HL-60 (cell line): ENCODE results near the gene TIMM17B.

Source experiments
- CTCF ChIP-seq: IDR thresholded peaks from one replicate; pipeline ENCODE4 v1.5.1; 2011; ENCODE audit warnings: low read length, control low read depth, inconsistent platforms; ENCODE audit not compliant: insufficient read depth
- POLR2AphosphoS5 ChIP-seq: IDR thresholded peaks from 2 replicates; pipeline ENCODE4 v1.6.1; 2012; ENCODE audit warnings: low read depth

- no peak for TF ChIP-seq POLR2AphosphoS5
- no peak for TF ChIP-seq CTCF
These were observed 48.7 kb downstream of the TIMM17B start for GRCh38 chrX:48848847-48849246.
